Thyroid gland (tissue), 4 donors: ENCODE data around the gene MAP7.

Experiments used
- CTCF ChIP-seq, 6 experiments: fragments of 200-600 bp in 3 of 6; fragments of 450-650 bp in 3 of 6; sonication (generic) in 3 of 6; IDR thresholded peaks; one replicate each; pipeline ENCODE4 v1.5.1; 2016 to 2019; ENCODE audit warnings: antibody characterized with exemption in 6 of 6, mild to moderate bottlenecking in 2 of 6, inconsistent platforms in 1 of 6, moderate library complexity in 1 of 6
- POLR2A ChIP-seq, 2 donors: fragments of 450-650 bp; IDR thresholded peaks; one replicate each; pipeline ENCODE4 v1.6.1; 2017; ENCODE audit warnings: antibody characterized with exemption in 2 of 2, mild to moderate bottlenecking in 2 of 2, moderate library complexity in 1 of 2

- no peak for TF ChIP-seq CTCF (IDR thresholded peaks at IDR 0.05)
- TF ChIP-seq POLR2A (IDR thresholded peaks at IDR 0.05), result no peak
Observed at GRCh38 chr6:136517582-136517981, 32.6 kb downstream of the MAP7 start.
